Heart left ventricle (tissue), 16 donors: Measurements from ENCODE around the gene PLA2G12B. TPM values are rescaled to one million over a fixed set of nuclear protein-coding genes. Genes with fewer than 3 reads are reported as not detected.

Experiments
- ATAC-seq, 4 donors: fragments of 200-7000 bp; cut with Tn5 transposase; one replicate each; pipeline ENCODE4 v1.9.1; 2020 to 2022; ENCODE audit warnings: moderate library complexity in 4 of 4, mild to moderate bottlenecking in 3 of 4, moderate number of reproducible peaks in 1 of 4
- DNase-seq, 5 donors: peaks; one replicate each; pipeline ENCODE4 v3.0.0-alpha.2; 2020
- H3K27ac ChIP-seq, 12 donors: fragments of 200-600 bp; sonication (generic) in 4 of 12; one replicate each; pipeline versions ENCODE4 v1.5.0 to v1.8.0; 2016 to 2022; ENCODE audit warnings: mild to moderate bottlenecking in 2 of 12
- H3K27me3 ChIP-seq, 9 donors: fragments of 200-600 bp; sonication (generic) in 2 of 9; one replicate each; pipeline versions ENCODE4 v1.5.1 to v1.8.0; 2016 to 2022; ENCODE audit warnings: mild to moderate bottlenecking in 3 of 9
- H3K36me3 ChIP-seq, 9 donors: fragments of 200-600 bp; sonication (generic) in 2 of 9; one replicate each; pipeline versions ENCODE4 v1.5.0 to v1.8.0; 2018 to 2022; ENCODE audit warnings: mild to moderate bottlenecking in 2 of 9
- H3K4me1 ChIP-seq, 12 donors: fragments of 200-600 bp; sonication (generic) in 4 of 12; one replicate each; pipeline versions ENCODE4 v1.5.0 to v1.8.0; 2016 to 2022; ENCODE audit warnings: mild to moderate bottlenecking in 3 of 12
- H3K4me3 ChIP-seq, 12 donors: fragments of 200-600 bp; sonication (generic) in 4 of 12; one replicate each; pipeline versions ENCODE4 v1.5.0 to v1.8.0; 2017 to 2022; ENCODE audit warnings: mild to moderate bottlenecking in 9 of 12, moderate library complexity in 4 of 12
- H3K9me3 ChIP-seq, 12 donors: fragments of 200-600 bp; sonication (generic) in 4 of 12; one replicate each; pipeline versions ENCODE4 v1.5.0 to v1.8.0; 2016 to 2022; ENCODE audit warnings: mild to moderate bottlenecking in 1 of 12
- POLR2A ChIP-seq, 2 donors: fragments of 450-650 bp; IDR thresholded peaks; one replicate each; pipeline ENCODE4 v1.6.1; 2017; ENCODE audit warnings: antibody characterized with exemption in 2 of 2, mild to moderate bottlenecking in 2 of 2, moderate library complexity in 2 of 2
- WGBS, 4 donors: extraction: QIAGEN DNeasy Blood & Tissue Kit in 2 of 4; methylation state at CpG; one replicate each; pipeline versions ENCODE4 v1.1.5 to v1.1.7; 2013 to 2018; 5-methylcytosine and 5-hydroxymethylcytosine counted together
- intact Hi-C, 10 donors: fragments of 100-400 bp; cut with DNase I; formaldehyde crosslinking; loops; one replicate each; pipeline versions ENCODE4 v1.11.1 to v1.14.2; 2022
- polyA plus RNA-seq, 2 donors: library from polyadenylated mRNA; stranded (reverse); fragments of 200-250 nt; gene quantifications; one replicate each; pipeline ENCODE4 v1.2.3, GENCODE V29; 2013
- total RNA-seq, 9 donors: library from RNA; depleted of rRNA in 2 of 9; stranded (reverse); fragments of >200 nt in 2 of 9; fragmentation: NEBNext Ultra II Directional in 3 of 9; extraction: Animal tissue kit (Norgen Biotek cat#: 25700) in 3 of 9; gene quantifications; one replicate each; pipeline versions ENCODE4 v1.1.0 to v1.2.4, GENCODE V29; 2016 to 2023
- TF ChIP-seq, protein P1 (sequence below), 12 donors: fragments of 200-600 bp; sonication (generic) in 4 of 12; IDR thresholded peaks; one replicate each; pipeline versions ENCODE4 v1.5.0 to v1.8.0; 2018 to 2022; ENCODE audit warnings: antibody characterized with exemption in 12 of 12, mild to moderate bottlenecking in 5 of 12
- donor health status: ischemic (EF 13 %, LVEDD 7.1; RV severe dilation, severe dysfunction).
- donor health status: healthy with polysubstance abuse.
- donor health status: DM: no; HTN: yes; CAD: no.
- donor health status: DM: no; HTN: no; CAD: no.
- donor health status: ischemic (EF 25% LVEDD 6.9; RV normal size, moderate dysfunction).
- donor health status: ischemic (EF 25% LVEDD 5.7; RV mildly dilated, moderate dysfunction).
- donor health status: healthy.
- donor health status: DM: yes; HTN: yes; CAD: no.
- donor health status: ischemic (EF 35%, LVEDD 5.7; RV mildly dilated, moderate dysfunction).
- donor health status: nonischemic (EF 11% LVEDD 7.7; RV severe dilation, severe dysfunction).
- donor health status: DM: yes; HTN: yes; CAD: no.
- donor health status: PGD.
- donor health status: ischemic (EF 29% LVEDD 5.4; RV normal size, mild dysfunction).
- donor health status: nonischemic (EF 23%, LVEDD 6.1; RV moderate dilation, normal function).

Gene PLA2G12B
- total and polyA plus RNA-seq, 11 donors, result 0.19 to 0.56 (median 0.23) TPM; not detected in 6

- WGBS, 4 donors, result 43 to 48% (median 46%) methylated on average over 5 of the region's 5 CpGs
- Histone ChIP-seq H3K27me3 (no peaks in the 10 kb centered on the region), H3K4me3 (peak overlapping the region in 5 of 12 donors; percentile 3 to 44 (median 25)), H3K9me3 (no peaks in the 10 kb centered on the region), H3K27ac (peak overlapping the region in 8 of 12 donors; percentile 0 to 71 (median 32)), H3K36me3 (peaks cover 0 to 55% (median 9%) of the 10 kb centered on the region in 9 donors), H3K4me1 (peaks cover 0 to 19% (median 4%) of the 10 kb centered on the region in 12 donors)
- TF ChIP-seq, protein P1, sequence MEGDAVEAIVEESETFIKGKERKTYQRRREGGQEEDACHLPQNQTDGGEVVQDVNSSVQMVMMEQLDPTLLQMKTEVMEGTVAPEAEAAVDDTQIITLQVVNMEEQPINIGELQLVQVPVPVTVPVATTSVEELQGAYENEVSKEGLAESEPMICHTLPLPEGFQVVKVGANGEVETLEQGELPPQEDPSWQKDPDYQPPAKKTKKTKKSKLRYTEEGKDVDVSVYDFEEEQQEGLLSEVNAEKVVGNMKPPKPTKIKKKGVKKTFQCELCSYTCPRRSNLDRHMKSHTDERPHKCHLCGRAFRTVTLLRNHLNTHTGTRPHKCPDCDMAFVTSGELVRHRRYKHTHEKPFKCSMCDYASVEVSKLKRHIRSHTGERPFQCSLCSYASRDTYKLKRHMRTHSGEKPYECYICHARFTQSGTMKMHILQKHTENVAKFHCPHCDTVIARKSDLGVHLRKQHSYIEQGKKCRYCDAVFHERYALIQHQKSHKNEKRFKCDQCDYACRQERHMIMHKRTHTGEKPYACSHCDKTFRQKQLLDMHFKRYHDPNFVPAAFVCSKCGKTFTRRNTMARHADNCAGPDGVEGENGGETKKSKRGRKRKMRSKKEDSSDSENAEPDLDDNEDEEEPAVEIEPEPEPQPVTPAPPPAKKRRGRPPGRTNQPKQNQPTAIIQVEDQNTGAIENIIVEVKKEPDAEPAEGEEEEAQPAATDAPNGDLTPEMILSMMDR (IDR thresholded peaks at IDR 0.05), result no peak
- no peak for TF ChIP-seq POLR2A (IDR thresholded peaks at IDR 0.05)
- intact Hi-C loops, result no loop called here
- DNase-seq (peak in 2 of 5 donors; percentile 34), ATAC-seq (peak in 2 of 4 donors; percentile 45 to 76)
Measured at GRCh38 chr10:72887043-72887442, 67.6 kb downstream of the PLA2G12B start.

DNA sequence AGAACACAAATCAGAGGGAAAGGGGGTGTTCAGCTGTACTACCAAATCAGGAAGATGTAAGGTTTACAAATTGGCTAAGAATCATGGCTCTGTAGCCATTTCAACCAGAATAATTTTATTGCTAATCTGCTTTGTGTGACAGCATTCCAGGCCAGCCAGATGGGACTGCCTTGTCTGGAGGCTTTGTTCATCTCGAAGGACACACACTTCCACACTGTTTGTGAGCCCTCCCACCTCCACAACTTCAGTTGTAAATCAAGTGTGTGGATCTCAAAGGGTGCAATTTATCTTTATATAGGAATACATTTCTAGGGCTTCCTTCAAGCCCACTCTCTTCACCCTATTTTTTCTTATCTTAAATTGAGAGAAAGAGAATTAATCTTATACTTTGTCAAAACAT lies 68.0 kb downstream of the PLA2G12B start:
- H3K9me3 ChIP-seq, result no peaks in the 10 kb centered on the region
- H3K4me1 ChIP-seq, result peaks cover 0 to 19% (median 4%) of the 10 kb centered on the region in 12 donors
- intact Hi-C loops, result no loop called here
- no peak for DNase-seq
- peak overlapping the region in 3 of 12 donors; percentile 3 to 44 (median 25) for H3K4me3 ChIP-seq
- no peak for TF ChIP-seq POLR2A (IDR thresholded peaks at IDR 0.05)
- TF ChIP-seq, protein P1 (IDR thresholded peaks at IDR 0.05), result no peak
- peaks cover 0 to 55% (median 9%) of the 10 kb centered on the region in 9 donors for H3K36me3 ChIP-seq
- no peaks in the 10 kb centered on the region for H3K27me3 ChIP-seq
- peak overlapping the region in 6 of 12 donors; percentile 0 to 71 (median 36) for H3K27ac ChIP-seq
- 33 to 42% (median 36%) methylated on average over 1 of the region's 1 CpG for whole genome bisulfite sequencing, 4 donors
- ATAC-seq, result no peak

- 88 to 95% (median 90%) methylated on average over 2 of the region's 2 CpGs for WGBS, 4 donors
- no peaks in the 10 kb centered on the region for H3K9me3 ChIP-seq
- no peak overlapping the region for H3K4me3 ChIP-seq
- no peak for TF ChIP-seq POLR2A (IDR thresholded peaks at IDR 0.05)
- TF ChIP-seq, protein P1 (IDR thresholded peaks at IDR 0.05), result no peak
- DNase-seq, result no peak
- peaks cover 0 to 19% (median 4%) of the 10 kb centered on the region in 12 donors for H3K4me1 ChIP-seq
- peaks cover 0 to 55% (median 9%) of the 10 kb centered on the region in 9 donors for H3K36me3 ChIP-seq
- no peak overlapping the region for H3K27ac ChIP-seq
- H3K27me3 ChIP-seq, result no peaks in the 10 kb centered on the region
- ATAC-seq, result no peak
- intact Hi-C loops, result no loop called here
Measured at GRCh38 chr10:72885953-72886352, 68.7 kb downstream of the PLA2G12B start.

Other genes starting within 250 kb of the PLA2G12B start
- under 1 TPM in 4 of 9 donors, not detected in 5; 0.16 to 0.53 (median 0.32) TPM for gene OIT3, start 61.1 kb downstream of the PLA2G12B start, total RNA-seq
- gene OIT3, start 61.1 kb downstream of the PLA2G12B start, polyA plus RNA-seq, result not detected
- gene P4HA1, start 142.1 kb upstream of the PLA2G12B start, total RNA-seq, result 10 to 100 TPM; 44.5 to 71.7 (median 54.2) TPM
- gene P4HA1, start 142.1 kb upstream of the PLA2G12B start, polyA plus RNA-seq, result 10 to 100 TPM; 18.0 to 33.6 TPM
- gene NUDT13, start 155.6 kb upstream of the PLA2G12B start, total RNA-seq, result 1 to 10 TPM; 2.1 to 5.7 (median 3.2) TPM
- 1 to 10 TPM; 1.8 to 5.8 TPM for gene NUDT13, start 155.6 kb upstream of the PLA2G12B start, polyA plus RNA-seq
- gene ECD, start 213.2 kb upstream of the PLA2G12B start, total RNA-seq, result 10 to 100 TPM; 13.3 to 21.9 (median 18.4) TPM
- 1 to 10 TPM; 7.5 to 9.3 TPM for gene ECD, start 213.2 kb upstream of the PLA2G12B start, polyA plus RNA-seq
- 10 to 100 TPM in 8 of 9 donors, 1 to 10 TPM in 1; 9.9 to 21.8 (median 17.8) TPM for gene FAM149B1, start 213.3 kb upstream of the PLA2G12B start, total RNA-seq
- gene FAM149B1, start 213.3 kb upstream of the PLA2G12B start, polyA plus RNA-seq, result 10 to 100 TPM in 1 of 2 donors, 1 to 10 TPM in 1; 7.8 to 18.2 TPM